ENCODE measurements around the gene NDUFB5.

The NDUFB5 gene

DNA sequence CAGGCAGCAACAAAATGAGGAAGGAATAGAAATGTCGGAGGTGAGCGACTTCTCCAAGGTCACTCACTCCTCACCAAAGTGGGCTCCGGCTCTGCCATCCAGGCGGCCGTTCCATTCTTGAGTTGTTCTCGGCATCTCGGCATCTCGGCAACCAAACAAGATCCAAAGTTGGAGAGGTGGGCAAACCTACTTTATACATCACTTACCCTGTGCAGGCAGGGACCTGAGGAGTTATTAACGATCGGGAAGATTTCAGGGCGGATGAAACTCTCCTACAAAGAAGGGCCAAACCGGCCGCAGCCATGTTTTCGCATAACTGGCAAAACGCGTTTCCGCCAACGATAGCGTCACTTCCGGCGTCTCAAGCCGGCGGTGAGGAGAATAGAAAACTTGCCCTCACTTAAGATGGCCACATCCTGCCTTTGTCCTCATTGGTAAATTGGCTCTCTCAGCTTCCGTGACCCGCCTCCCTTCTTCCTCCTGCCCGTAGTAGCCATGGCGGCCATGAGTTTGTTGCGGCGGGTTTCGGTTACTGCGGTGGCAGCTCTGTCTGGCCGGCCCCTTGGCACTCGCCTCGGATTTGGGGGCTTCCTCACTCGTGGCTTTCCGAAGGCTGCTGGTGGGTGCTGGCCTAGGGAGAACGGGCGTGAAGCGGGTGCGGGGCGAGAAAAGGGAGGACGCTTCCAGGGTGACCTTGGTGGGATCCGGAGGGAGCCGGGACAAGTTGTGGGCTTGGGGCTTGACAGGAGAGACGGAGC is at the start of gene NDUFB5, which contains the start of gene MRPL47:
Gene NDUFB5 (plus strand): TSS at position 474 of the 758 bp plus-strand sequence. CDS start 22 bp downstream, at position 496.
Gene MRPL47 (minus strand): TSS at position 318 of the 758 bp plus-strand sequence. CDS start 14 bp downstream, at position 304.
- peak; percentile 96 for DNase-seq

DNA sequence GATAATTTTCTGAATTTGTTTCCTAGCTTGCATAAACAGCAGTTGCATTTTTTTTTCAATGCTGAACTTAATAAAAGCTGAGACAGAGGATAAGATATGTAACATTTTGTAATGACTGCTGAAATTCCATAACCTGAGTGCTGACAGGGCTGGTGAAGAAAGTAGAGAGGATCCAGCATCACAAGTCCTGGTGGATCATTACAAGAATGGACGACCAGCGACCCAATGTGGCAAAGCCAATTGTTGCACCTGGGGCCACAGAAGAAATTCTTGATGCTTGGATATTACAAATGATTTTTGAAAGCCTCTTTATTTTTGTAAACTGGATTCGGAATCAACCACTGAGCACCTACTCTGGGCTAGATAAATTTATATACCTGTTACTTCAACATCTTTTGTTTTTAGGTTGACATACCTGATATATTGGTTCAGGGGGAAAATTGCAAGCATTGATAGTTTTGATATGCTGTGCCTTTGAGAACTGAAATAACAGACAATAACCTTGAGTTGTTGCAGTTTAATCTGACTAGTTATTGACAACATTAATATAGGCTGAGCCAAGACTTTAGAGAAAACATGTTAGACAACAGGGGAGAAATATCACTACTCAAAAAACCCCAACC is 45.7 kb upstream of the NDUFB5 start:
- peak; percentile 61 for DNase-seq

DNA sequence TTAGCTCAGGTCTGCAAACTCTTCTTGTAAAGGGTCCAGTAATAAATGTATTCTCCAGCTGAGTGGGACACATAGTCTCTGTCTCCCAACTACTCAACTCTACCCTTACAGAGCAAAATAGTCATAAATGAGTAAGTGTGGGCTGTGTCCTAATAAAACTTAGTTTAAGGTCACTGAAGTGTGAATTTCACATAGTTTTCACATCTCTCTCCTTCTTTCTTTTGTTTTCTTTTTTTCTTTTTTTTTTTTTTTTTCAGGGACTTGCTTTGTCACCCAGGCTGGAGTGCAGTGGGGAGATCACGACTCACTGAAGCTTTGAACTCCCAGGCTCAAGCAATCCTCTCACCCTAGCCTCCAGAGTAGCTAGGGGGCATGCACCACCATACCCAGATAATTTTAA is 43.8 kb upstream of the NDUFB5 start:
- DNase-seq = no peak

DNA sequence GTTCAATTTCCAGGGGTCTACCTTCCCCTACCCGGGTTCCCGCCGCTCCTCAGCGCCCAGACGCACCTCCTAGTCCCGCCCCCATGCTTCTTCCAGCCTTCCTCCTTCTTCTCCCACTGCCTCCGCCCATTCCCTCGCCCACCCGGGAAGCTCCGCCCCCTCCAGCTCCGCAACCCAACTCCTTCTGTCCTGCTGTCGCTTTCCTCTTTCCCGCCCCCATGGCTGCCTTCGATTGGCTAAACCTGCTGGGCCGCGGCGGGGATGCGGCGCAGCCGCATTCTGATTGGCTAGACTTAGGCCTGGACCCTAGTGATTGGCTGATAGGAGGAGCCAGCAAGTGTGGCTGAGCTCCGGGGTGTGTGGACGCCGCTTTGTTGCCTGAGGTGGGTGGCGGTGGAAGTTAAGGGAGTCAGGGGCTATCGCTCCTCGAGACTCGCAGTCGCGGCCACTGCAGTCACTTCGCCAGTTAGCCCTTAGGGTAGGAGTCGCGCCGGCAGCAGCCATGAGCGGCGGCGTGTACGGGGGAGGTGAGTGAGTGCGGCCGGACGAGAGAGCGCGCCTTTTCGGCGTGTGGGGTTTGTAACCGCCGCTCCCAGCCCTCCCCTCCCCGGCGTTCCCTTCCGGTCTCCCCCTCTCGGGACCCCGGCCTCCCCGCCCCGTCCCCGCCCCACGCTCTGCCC is 41.9 kb upstream of the NDUFB5 start, which contains the start of gene ACTL6A:
Gene ACTL6A (plus strand): TSS at position 336 of the 680 bp plus-strand sequence. CDS start 167 bp downstream, at position 503.
- peak; percentile 100 for DNase-seq

DNA sequence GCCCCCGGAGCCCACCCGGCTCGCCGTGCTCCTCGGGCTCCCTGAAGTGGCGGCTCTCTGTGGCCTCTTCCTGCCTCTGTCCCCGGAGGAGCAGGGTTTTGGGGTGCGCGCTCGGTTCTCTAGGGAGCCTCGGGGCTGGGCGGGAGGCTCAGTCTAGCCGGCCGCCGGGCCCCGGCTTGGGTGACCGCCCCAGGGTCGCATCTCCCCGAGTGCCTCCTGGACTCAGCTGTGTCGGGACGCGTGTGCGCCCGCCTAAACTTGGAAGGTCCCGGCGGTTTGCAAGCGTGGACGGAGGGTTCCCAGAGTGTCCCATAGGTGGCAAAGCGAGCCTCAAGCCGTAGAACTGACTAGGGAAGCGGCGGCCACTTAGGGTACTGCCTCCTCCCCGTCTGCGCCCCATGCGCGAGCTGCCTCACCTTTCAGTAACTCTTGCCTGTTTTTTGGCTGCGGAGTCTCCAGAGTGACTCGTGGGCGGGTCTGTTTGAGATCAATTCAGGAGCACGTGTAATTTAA is 41.3 kb upstream of the NDUFB5 start:
- peak; percentile 76 for DNase-seq

DNA sequence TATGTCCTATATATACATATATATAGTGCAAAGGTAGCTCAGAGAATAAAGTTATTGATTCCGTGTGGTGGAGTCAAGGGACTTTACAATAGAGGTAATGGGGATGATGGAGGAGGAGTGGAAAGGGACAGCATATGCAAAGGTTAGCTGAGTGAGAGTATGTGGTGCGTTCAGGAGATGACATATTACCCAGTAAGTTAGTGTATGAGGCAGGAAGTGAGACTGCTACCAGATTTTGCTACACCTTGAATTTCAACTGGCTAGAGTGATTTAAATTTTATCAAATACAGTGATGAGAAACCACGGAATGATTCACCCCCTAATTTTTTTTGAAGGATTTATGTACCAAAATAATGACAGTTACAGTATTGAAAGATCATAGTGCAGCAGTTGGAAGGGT is 39.1 kb upstream of the NDUFB5 start:
- peak; percentile 45 for DNase-seq

DNA sequence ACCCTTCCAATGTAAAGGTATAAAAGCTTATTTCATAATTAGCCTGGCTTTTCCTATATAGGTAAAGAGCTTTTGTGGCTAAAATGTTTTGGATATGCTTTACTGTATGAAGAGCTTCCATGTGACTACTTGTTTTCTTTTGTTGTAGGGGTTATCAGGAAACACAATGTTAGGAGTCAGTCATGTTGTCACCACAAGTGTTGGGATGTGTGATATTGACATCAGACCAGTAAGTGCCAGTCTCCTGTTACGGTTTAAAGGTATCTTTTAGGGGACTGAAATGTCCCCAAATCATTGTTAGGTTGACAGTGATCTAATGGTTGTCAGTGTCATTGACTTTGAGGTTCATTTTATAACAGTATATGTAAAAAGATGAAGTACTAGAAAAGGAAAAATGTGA is 23.6 kb upstream of the NDUFB5 start:
- DNase-seq = no peak

DNA sequence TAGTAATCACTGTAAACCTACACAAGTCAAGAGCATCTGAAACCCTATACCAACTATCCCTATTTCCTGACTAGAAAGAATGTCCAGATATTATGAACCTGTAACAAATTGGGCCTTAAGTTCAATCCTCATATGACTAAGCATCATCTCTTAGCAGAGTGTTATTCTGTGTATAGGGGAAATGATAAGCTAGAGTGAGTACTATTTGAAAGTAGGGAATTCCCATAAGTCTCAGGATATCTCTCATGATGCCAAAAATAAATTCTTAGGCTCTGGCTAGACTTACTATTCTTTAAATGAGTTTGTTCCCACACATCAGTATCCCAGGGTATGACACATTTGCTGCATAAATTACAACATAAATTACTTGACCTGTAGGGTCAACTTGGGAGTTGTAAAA is 15.5 kb upstream of the NDUFB5 start:
- DNase-seq = peak; percentile 10

DNA sequence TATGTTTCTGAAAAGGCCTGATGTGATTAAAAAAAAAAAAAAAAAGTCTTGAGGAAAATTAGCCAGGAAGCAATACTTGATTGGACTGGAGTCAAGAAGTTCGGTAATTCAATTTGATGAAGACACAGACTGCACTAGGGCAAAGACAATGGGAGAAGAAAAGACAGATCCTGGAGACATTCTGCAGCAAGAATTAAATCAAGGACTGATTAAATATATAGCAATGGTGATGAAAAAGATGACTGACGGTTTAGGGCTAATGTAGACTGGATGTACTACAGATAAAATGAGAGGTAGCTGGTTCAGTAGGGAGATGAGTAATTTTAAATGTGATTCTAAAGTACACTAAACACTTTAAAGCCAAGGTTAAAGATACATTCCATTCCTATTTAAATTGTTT is 13.9 kb upstream of the NDUFB5 start:
- DNase-seq = no peak

DNA sequence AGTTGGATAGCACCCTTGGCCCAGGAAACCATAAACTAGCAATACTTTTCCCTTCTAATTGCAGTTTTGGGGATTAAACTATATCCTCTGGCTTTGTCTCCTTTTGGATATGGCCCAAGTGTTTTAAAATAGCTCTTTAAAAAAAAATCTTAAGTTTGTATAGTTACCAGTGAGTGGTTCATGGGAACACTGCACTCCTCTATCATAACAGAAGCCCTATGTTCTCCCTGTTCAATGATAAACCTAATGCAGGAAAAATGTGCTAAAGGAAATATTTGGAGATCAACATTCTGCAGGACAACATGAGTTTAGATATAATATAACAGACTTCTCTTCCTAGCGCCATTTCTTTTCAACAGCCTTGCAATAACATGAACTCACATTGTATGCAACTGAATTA is 13.3 kb upstream of the NDUFB5 start:
- DNase-seq = no peak

DNA sequence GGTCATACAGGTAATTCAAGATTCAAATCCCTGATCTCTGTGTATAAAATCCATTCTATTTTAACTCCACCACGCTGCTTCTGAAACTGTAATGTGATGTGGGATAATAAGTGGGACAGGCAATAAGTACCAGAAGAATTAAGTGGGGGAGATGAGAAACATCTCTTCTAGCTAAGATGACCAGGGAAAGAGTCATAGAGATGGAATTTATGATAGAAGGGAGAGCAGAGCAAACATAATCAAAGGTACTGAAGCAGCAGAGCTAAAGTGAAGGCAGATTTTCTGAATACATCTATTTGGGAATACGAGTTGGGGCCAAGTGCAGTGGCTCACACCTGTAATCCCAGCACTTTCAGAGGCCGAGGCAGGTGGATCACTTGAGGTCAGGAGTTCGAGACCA is 5.1 kb upstream of the NDUFB5 start:
- DNase-seq = no peak

DNA sequence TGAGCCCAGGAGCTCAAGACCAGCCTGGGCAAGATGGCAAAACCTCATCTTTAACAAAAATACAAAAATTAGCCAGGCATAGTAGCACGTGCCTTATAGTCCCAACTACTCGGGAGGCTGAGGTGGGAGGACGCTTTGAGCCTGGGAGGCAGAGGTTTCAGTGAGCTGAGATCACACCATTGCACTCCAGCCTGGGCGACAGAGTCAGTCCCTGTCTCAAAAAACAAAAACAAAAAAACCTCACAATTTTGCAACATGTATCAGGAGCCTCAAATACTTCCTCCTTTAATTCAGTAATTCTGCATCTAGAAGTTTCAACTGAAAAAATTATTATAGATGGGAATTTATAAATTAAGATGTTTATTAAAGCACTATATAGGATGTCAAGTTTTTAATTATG is 1.3 kb upstream of the NDUFB5 start:
- no peak for DNase-seq

DNA sequence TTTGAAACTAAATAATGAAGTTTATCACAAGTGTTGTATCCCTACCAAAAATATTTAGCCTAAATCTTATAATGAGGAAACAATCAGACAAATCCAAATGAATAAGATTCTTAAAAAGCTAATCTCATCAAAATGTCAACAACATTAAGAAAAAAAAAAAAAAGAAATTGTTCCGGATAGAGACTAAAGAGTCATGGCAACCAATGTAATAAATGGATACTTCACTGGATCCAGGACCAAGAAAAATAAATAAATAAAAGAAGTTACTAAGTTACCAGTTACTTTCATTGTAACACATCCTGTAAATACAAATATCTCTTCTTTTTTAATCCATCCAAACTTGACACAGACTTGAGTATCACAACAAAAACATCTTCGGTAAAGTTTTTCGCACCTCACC is 763 bp upstream of the NDUFB5 start:
- DNase-seq = no peak

DNA sequence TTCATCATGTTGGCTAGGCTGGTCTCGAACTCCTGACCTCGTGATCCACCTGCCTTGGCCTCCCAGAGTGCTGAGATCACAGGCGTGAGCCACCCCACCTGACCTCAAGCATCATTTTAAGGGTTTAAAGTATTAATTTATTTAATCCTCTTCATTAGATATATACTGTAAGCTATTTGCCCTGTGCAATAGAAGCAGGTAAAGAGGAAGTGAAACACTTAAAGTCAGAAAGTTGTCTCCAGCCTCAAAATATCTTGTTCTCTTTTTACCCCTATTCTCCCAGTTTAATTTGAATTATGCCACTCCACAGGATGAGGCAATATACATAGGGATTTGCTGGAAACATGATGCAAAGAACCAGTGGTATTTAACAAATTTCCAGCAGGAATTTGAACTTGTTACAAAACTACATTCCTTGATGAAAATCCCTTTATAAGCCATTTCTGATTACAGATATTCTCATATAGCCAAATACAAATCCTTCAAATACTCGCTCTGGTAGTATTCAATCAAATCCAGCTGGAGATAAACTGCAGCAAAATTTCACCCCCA is 2.0 kb downstream of the NDUFB5 start:
- no peak for DNase-seq

DNA sequence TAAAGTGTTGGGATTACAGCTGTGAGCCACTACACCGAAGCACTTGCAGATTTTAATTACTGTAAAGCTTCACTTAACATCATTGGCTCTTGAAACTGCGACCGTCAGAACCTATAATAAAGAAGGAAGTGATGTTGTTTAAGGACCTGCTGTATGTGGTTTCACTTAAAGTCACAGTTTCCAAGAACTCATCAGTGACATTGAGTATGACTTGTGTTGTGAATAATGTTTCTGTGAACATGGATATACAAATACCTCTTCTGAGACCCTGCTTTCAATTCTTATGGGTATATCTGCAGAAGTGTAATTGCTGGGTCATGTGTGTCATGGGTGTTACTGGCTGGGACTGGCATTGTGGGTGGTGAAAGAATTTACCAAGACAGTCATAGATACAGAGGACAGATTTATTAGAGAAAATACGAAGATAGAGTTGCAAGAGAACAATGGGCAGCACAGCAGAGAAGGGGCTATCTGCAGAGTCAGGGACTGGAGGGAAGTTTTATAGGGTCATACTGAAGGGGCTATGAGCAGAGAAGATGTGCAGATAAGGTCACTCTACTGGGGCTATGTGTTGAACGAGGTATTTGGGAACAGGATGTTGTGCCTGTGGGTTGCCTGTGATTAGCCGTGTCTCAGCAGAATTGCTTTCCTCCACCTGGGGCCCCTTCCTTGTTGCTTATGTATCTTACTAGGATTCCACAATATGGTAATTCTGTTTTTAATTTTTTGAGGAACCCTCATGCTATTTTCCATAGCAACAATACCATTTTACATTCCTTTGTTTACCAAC is 4.5 kb downstream of the NDUFB5 start:
- peak; percentile 85 for DNase-seq

DNA sequence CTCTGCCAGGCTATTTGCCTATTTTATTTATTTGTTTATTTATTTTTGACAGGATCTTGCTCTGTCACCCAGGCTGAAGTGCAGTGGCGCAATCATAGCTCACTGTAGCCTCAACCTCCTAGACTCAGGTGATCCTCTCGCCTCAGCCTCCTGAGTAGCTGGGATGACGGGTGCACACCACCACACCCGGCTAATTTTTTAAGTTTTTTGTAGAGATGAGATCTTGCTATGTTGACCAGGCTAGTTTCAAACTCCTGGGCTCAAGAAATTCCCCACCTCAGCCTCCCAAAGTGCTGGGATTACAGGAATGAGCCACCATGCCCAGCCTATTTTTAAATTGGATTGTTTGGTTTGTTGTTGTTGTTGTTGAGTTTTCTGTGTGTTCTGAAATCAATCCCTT is 5.5 kb downstream of the NDUFB5 start:
- no peak for DNase-seq

DNA sequence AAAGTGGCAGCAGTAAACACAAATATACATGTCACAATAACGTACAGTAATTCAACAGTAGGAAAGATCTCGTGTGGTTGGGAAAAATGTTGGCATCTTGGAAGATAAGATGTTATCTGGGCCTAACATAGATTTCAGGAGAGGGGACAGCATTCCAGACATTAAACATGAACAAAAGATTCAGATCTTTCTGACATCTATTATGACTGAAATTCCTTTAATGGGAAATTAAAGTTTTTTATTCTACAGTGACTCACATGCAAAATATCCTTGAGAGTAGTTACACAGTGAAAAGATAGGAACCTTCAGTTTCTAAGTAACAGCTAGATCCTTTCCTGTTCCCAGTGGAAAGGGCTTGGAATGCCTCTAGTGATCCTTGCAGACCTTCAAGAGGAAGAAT is 9.2 kb downstream of the NDUFB5 start:
- no peak for DNase-seq

DNA sequence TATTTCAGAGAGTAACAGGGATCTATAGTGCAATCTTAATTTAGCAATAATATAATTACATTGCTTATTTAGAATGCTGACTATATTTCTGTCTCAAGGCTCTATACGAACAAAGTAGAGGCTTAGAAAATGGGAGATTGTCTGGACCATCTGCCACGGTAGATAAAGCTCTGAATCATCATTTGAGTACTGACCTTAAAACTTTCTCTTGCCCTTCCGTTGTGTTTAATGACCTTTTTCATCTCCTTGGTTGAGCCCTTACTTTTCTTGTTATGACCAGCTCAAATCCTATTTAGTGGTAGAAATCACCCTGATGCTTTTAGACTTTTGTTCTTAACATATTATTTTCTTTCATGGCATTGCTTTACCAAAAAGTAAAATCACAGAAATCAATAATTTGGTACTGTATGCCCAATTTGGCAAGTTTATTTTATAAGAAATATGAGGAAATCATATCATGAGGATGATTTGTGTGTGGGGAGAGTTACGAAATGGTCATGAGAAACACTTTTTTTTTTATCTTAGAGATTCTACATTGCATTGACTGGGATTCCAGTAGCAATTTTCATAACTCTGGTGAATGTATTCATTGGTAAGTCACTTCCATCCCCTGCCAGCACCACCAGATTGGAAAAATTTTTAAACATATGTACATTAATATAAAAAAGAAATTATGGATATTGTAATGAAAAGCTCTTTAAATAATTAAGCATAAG is 11.0 kb downstream of the NDUFB5 start:
- no peak for DNase-seq

DNA sequence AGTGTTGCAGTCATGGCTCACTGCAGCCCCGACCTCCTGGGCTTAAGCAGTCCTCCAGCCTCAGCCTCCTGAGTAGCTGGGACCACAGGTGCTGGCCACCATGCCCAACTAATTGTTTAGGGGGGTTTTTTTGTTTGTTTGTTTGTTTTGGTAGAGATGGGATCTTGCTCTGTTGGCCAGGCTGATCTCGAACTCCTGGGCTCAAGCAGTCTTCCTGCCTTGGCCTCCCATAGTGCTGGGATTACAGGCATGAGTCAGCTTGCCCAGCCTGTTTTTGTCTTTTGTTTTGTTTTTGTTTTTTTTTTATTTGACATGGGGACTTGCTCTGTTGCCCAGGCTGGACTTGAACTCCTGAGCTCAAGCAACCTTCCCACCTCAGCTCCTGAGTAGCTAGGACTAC is 17.4 kb downstream of the NDUFB5 start:
- DNase-seq = no peak

DNA sequence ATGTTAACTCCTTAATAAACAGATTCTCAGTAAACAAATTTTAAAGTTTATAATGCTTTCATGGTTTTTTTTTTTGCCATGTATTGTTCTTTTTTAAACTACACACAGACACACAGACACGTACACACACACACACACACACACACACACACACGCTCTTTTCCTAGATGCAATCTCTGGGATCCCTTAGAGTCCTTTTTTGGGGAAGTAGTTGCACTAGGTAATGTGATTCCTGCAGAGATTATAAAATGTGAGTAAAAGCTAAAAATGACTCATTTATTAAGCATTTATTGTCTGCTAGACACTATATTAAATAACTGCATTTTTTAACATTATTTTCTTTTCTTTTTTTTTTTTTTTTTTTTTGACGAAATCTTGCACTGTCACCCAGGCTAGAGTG is 19.9 kb downstream of the NDUFB5 start:
- DNase-seq = no peak

DNA sequence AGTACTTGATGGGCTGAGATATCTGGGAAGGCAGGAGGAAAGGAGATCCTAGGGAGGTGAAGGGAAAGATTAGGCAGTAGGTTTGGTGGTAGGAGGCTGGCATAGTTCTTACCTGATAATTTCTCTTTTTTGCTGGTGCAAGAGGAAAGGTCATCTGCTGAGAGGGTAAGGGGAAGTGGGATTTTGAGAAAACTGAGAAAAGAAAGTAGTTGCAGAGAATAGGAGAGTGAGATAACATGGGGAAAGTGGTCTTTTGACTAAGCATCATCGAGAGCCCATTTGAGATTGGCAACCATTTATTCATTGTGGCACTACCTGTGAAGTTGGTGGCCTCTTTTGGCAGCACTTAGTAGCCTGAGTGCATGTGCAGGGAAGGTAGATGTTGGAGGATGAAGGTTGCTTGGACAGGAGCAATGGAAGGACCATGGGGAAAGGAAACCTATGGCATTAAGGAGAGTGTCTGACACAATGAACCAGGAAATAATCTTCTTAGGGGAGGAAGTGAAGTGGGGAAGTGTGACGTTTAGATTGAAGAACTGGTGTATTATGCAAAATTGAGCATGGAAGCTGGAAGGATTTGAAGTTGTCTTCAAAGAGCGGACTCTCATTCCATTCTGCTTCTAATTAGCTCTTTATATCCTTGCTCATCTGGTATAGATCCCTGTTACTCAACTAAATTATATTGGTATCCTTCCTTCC is 26.3 kb downstream of the NDUFB5 start:
- no peak for DNase-seq
